ENCODE results near the gene ZFC3H1.
"Not testable (repeated sequence)": the region's sequence is repeated elsewhere in the genome, so short reads cannot be mapped to it uniquely, and the experiment has no call there.

Gene ZFC3H1

DNA sequence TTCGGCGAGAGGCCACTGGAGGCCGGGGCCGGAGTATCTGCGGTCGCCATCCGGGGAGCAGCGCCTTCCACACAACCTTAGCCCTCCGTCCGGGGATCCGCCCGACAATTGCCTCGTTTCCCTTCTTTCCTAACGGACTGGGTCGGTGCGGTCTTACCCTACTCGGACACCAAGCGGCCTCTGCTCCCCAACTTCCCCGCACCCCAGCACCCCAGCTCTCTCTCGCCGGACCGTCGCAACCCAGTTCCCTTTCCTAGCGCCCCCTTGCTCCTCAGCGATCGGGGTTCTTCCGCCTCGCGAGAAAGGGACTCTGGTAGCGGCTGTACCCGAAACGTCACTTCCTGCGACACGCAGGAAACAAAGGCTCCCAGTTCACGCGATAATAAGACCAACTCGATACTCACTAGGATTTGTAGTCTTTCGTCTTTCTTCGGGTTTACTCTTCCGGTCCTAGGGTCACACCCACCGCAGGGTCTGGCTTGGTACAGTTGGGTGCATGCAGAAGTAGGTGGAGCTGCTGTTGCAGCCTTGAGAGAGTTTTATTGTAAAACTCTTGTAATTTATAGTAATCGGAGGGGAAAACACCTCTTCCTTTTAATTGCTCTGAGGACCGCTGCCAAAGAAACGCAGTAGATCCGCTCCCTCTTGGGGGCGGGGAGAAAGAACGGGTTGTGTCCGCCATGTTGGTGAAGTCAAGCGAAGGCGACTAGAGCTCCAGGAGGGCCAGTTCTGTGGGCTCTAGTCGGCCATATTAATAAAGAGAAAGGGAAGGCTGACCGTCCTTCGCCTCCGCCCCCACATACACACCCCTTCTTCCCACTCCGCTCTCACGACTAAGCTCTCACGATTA lies at the start of gene ZFC3H1, which contains the start of gene THAP2:
Gene ZFC3H1 (minus strand): TSS at position 288 of the 850 bp plus-strand sequence. CDS start 238 bp downstream, at position 50.
Gene THAP2 (plus strand): TSS at position 741 of the 850 bp plus-strand sequence. CDS start 209 bp downstream, outside the sequence.
- peak; percentile 99 to 100 for DNase-seq

GRCh38 chr12:71710276-71711125 lies 46.9 kb upstream of the ZFC3H1 start:
- no peak for DNase-seq

GRCh38 chr12:71708658-71709057 lies 45.0 kb upstream of the ZFC3H1 start:
- no peak for DNase-seq

DNA sequence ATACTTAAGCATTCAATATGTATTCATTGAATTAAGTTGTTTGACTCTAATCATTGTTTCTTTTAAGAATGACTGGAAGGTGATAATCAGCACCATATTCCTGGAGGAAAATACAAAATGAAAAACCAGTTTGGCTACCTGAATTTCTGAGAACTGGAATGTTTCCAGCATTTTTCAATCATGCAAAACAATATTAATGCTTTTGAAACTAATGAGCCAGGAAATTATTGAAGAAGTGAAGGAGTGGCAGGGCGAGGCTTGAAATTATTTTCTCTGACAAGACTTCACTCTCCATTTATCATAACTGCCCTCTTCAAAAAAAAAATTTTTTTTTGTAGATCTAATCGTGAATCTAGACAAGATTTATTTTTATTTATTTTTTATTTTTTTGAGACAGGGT lies 41.3 kb upstream of the ZFC3H1 start:
- no peak for DNase-seq

GRCh38 chr12:71703206-71703605 lies 39.6 kb upstream of the ZFC3H1 start:
- no peak for DNase-seq

DNA sequence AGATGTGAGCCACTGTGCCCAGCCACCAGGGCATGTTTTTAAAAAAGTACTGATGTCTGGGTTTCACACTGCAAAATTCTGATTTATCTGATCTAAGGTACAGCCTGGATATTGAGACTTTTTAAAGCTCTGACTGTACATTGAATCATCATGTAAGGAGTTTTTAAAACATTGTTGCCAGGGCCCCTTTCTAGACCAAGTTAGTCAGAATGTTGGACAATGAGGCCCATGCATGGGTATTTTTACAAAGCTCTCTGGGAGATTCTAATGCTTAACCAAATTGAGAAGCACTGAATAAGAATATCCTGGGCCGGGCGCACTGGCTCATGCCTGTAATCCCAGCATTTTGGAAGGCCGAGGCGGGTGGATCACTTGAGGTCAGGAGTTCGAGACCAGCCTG lies 38.9 kb upstream of the ZFC3H1 start:
- no peak for DNase-seq

- DNase-seq = not testable (repeated sequence)
These were observed 38.5 kb upstream of the ZFC3H1 start for GRCh38 chr12:71702181-71702580.

- DNase-seq = no peak
These were observed 32.1 kb upstream of the ZFC3H1 start for GRCh38 chr12:71695782-71696181.

DNA sequence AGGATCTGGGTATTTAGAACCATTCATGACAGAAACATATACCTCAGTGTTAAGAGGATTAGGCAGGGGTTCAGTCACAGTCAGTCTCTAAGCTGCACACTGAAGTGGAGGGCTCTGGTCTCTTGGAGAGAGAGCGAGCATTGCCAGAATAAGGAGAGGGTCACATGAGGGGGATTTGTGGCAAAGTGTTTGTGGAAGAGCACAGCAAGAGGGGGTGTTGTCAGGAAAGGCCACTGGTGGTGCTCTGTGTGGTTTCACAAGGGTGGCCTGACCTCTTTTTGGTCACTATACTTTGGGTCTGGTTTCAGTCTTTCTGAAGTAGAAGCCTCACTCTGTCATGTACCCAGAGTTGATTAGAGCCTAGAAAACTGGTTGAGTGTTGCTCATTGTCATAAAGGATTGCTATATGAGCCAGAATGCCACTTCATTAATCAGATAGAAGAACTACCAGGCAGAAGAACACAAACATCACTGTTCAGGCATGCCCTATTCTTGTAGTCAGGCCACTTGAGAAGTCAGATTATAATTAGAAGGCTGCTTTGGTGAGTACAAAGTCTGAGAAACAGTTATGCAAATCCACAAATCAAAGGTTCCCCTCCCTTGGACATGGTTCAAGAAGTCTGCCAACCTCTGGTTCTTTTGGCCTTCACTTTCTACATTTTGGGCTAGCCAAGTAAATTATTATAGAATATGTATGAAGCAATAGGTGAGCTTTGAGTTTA lies 30.6 kb upstream of the ZFC3H1 start:
- DNase-seq = no peak

DNA sequence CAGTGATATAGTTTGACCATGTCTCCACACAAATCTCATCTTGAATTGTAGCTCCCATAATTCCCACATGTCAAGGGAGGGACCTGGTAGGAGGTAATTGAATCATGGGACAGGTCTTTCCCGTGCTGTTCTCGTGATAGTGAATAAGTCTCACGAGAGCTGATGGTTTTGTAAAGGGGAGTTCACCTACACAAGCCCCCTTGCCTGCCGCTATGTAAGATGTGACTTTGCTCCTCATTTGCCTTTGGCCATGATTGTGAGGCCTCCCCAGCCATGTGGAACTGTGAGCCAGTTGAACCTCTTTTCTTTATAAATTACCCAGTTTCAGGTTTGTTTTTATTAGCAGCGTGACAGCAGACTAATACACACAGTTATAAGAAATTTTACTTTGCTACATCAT lies 30.0 kb upstream of the ZFC3H1 start:
- not testable (repeated sequence) for DNase-seq

DNA sequence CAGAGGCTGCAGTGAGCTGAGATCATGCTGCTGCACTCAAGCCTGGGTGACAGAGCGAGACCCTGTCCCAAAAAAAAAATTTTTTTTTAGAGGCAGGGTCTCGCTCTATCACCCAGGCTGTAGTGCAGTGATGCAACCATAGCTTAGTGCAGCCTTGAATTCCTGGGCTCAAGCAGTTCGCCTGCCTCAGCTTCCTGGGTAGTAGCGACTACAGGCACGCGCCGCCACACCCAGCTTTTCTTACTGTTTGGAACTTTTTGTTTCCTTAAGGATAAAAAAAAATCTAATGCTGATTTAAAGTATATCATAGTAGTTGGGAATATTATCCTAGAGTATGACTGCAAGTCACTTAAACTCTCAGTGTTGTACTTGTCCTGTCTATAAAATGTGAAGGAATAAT lies 29.5 kb upstream of the ZFC3H1 start:
- DNase-seq = no peak

GRCh38 chr12:71691504-71692129 lies 28.0 kb upstream of the ZFC3H1 start:
- DNase-seq = no peak

GRCh38 chr12:71688961-71689570 lies 25.4 kb upstream of the ZFC3H1 start:
- DNase-seq = no peak

GRCh38 chr12:71687172-71687571 lies 23.5 kb upstream of the ZFC3H1 start:
- DNase-seq = not testable (repeated sequence)

DNA sequence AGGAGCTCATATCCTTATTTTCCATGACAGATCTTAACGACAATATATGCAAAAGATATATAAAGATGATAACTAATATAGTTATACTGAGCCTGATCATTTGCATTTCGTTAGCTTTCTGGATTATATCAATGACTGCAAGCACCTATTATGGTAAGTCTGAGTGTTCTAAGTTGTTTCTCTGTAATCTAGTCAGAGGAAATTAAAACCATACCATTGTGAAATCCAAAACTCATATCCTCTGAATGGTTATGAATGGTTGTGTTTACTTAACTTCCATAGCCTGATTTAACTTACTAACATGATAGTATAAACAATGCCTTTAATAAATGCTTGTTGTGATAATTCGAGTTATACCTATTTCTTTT lies 23.0 kb upstream of the ZFC3H1 start:
- DNase-seq = peak; percentile 46 to 50

DNA sequence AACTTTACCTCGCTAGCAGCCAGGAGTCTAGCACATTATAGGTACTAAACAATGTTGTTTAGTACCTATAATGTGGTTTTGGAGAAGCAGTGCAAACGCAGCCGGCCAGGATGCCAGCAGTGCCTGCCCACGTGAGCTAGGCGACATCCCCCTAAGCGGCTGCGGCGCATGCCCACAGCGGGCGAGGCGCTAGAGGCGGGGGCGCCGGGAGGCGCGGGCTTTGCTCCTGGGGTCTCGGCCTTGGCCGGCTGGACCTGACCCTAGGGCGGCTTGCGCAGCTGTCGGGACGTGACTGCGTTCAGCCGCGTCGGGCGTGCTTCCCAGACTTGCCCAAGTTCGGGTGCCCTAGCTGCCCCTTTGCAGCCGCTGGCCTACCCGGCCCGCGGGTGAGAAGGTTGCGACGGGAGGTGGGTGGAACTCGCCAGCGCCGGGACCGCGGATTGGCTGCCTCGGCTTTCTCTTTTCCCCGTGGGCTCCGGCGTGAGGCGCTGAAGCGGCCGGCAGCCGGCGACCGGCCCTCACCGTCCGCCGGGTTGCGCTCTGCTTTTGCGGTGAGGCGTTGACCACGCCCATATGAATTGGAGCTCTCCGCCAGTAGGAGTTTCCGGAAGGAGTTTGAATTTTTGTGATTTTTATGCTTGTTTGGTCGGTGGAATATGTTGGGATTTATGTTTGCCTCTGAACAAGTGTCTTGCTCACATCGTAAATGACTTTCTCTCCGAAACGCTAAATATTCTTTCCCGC lies 22.4 kb upstream of the ZFC3H1 start, which contains the start of gene TMEM19:
Gene TMEM19 (plus strand): TSS at position 169 of the 744 bp plus-strand sequence. CDS start 599 bp downstream, outside the sequence.
- DNase-seq = peak; percentile 81 to 85

GRCh38 chr12:71685312-71685906 lies 21.8 kb upstream of the ZFC3H1 start:
- DNase-seq = no peak

DNA sequence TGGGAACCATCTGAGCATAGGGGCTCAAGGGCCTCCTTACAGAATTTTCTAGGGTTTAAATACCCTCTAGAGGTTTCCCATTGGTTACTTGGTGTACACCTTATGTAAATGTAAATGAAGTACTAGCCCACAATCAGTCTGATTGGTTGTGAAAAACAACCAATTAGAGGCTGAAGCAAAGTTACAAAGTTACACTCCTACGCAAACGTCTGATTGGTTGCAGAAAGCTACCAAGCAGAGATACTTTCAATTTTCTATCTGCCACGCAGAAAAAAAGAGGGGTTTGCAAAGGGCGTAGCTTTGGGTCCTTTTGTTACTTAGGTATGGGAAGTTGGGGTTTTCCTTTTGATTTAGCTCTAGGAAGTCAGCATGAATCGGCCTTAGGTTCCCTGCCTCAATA lies 20.4 kb upstream of the ZFC3H1 start:
- no peak for DNase-seq

DNA sequence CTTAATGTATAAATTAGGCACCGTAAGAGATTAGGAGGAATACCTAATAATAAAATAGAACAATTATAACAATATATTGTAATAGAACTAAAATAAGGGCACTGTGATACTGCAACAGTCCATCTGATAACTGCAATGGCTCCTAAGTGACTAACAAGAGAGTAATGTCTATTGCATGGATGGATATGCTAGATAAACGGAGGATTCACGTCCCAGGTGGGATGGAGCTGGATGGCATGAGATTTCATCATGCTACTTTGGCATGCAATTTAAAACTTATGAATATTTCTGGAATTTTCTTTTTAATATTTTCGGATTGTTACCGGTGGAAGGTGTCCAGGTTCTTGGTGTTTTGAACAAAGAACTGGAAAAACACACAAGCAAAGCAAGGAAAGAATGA lies 20.0 kb upstream of the ZFC3H1 start:
- no peak for DNase-seq

- no peak for DNase-seq
These were observed 18.8 kb upstream of the ZFC3H1 start for GRCh38 chr12:71682466-71682865.

GRCh38 chr12:71671816-71672215 lies 8.2 kb upstream of the ZFC3H1 start:
- DNase-seq = no peak
